SK-N-SH treated with all-trans-retinoic acid at 6 μM for 48 hours (cell line): Measurements from ENCODE around the gene GCNT2.

Experiments used
- ATAC-seq: fragments of 200-7000 bp; cut with Tn5 transposase; 3 replicates; pipeline ENCODE4 v1.9.1; 2020; ENCODE audit warnings: mild to moderate bottlenecking, moderate library complexity
- ARNTL ChIP-seq: fragments of 450-650 bp; formaldehyde crosslinking; IDR thresholded peaks from 2 replicates; pipeline ENCODE4 v1.5.0; 2020; ENCODE audit warnings: low read depth, mild to moderate bottlenecking, moderate library complexity, borderline replicate concordance
- CREB5 ChIP-seq: fragments of 250-450 bp; sonication (Bioruptor Pico); IDR thresholded peaks from 2 replicates; pipeline ENCODE4 v1.5.1; 2020; ENCODE audit warnings: low read depth, mild to moderate bottlenecking, moderate library complexity
- CSRNP3 ChIP-seq: fragments of 250-450 bp; sonication (Bioruptor Pico); IDR thresholded peaks from 2 replicates; pipeline ENCODE4 v1.5.1; 2021; ENCODE audit warnings: mild to moderate bottlenecking, moderate library complexity
- GLIS3 ChIP-seq: fragments of 250-450 bp; sonication (Bioruptor Pico); IDR thresholded peaks from 2 replicates; pipeline ENCODE4 v1.5.0; 2020; ENCODE audit warnings: mild to moderate bottlenecking, moderate library complexity
- ISL1 ChIP-seq: fragments of 250-450 bp; sonication (Bioruptor Pico); IDR thresholded peaks from 2 replicates; pipeline ENCODE4 v2.1.2; 2022; ENCODE audit warnings: mild to moderate bottlenecking, moderate library complexity
- PATZ1 ChIP-seq: fragments of 250-450 bp; sonication (Bioruptor Pico); IDR thresholded peaks from 2 replicates; pipeline ENCODE4 v1.8.0; 2020; ENCODE audit warnings: mild to moderate bottlenecking, moderate library complexity, borderline replicate concordance
- POU6F1 ChIP-seq: fragments of 250-450 bp; sonication (Bioruptor Pico); IDR thresholded peaks from 2 replicates; pipeline ENCODE4 v1.8.0; 2021; ENCODE audit warnings: low read depth, mild to moderate bottlenecking, moderate library complexity, borderline replicate concordance
- PPARA ChIP-seq: fragments of 250-450 bp; sonication (Bioruptor Pico); IDR thresholded peaks from 2 replicates; pipeline ENCODE4 v1.5.0; 2020; ENCODE audit warnings: mild to moderate bottlenecking, borderline replicate concordance
- SNAI2 ChIP-seq: fragments of 250-450 bp; sonication (Bioruptor Pico); IDR thresholded peaks from 2 replicates; pipeline ENCODE4 v1.5.0; 2020; ENCODE audit warnings: mild to moderate bottlenecking, moderate library complexity
- TCF4 ChIP-seq: fragments of 250-450 bp; sonication (Bioruptor Pico); IDR thresholded peaks from 2 replicates; pipeline ENCODE4 v1.8.0; 2021; ENCODE audit warnings: mild to moderate bottlenecking, moderate library complexity, borderline replicate concordance
- TOX ChIP-seq: fragments of 250-450 bp; sonication (Bioruptor Pico); IDR thresholded peaks from 2 replicates; pipeline ENCODE4 v1.8.0; 2021; ENCODE audit warnings: mild to moderate bottlenecking, moderate library complexity, borderline replicate concordance
- TSHZ2 ChIP-seq: fragments of 250-450 bp; sonication (Bioruptor Pico); IDR thresholded peaks from 2 replicates; pipeline ENCODE4 v1.5.0; 2020; ENCODE audit warnings: mild to moderate bottlenecking, moderate library complexity
- ZC3H10 ChIP-seq: fragments of 250-450 bp; sonication (Bioruptor Pico); IDR thresholded peaks from 2 replicates; pipeline ENCODE4 v1.5.1; 2021; ENCODE audit warnings: mild to moderate bottlenecking, moderate library complexity
- ZFP3 ChIP-seq: fragments of 250-450 bp; sonication (Bioruptor Pico); IDR thresholded peaks from 2 replicates; pipeline ENCODE4 v1.5.0; 2020; ENCODE audit warnings: mild to moderate bottlenecking, moderate library complexity
- ZNF565 ChIP-seq: fragments of 450-650 bp; formaldehyde crosslinking; conservative IDR thresholded peaks from 2 replicates; pipeline ENCODE4 v1.5.0; 2020; ENCODE audit warnings: low read depth, mild to moderate bottlenecking, moderate library complexity
- ZNF8 ChIP-seq: fragments of 450-650 bp; formaldehyde crosslinking; IDR thresholded peaks from 2 replicates; pipeline ENCODE4 v1.5.0; 2020; ENCODE audit warnings: mild to moderate bottlenecking, moderate library complexity

GCNT2 gene

GRCh38 chr6:10586302-10586701 lies 65.2 kb downstream of the GCNT2 start:
- ATAC-seq = no peak
- TF ChIP-seq ZNF8 (CRISPR knock-in tag) (no peak), ISL1 (CRISPR knock-in tag) (no peak), ZC3H10 (CRISPR knock-in tag) (no peak), CREB5 (CRISPR knock-in tag) (no peak), GLIS3 (CRISPR knock-in tag) (no peak), CSRNP3 (CRISPR knock-in tag) (no peak), TOX (CRISPR knock-in tag) (no peak), TSHZ2 (CRISPR knock-in tag) (no peak), POU6F1 (CRISPR knock-in tag) (no peak), ZNF565 (CRISPR knock-in tag) (no peak), PPARA (CRISPR knock-in tag) (no peak), ZFP3 (CRISPR knock-in tag) (no peak), PATZ1 (no peak), SNAI2 (no peak)

GRCh38 chr6:10587656-10588406 lies 66.7 kb downstream of the GCNT2 start:
- no peak for TF ChIP-seq ZNF565 (CRISPR knock-in tag)
- no peak for ATAC-seq

GRCh38 chr6:10588562-10589428 lies 67.6 kb downstream of the GCNT2 start:
- no peak for ATAC-seq
- TF ChIP-seq PATZ1 (no peak), ZNF565 (CRISPR knock-in tag) (no peak), ARNTL (no peak), TCF4 (CRISPR knock-in tag) (no peak), ZFP3 (CRISPR knock-in tag) (no peak)
